Stimulated activated CD4-positive, alpha-beta T cell treated with anti-CD3 and anti-CD28 coated beads, TNF-alpha, amount 100 ng/mL, for 4 hours (primary cell): Measurements from ENCODE around the gene HABP4.

Experiments used
- DNase-seq, 3 experiments: peaks; one replicate each; pipeline ENCODE4 v3.0.0-alpha.2; 2020; ENCODE audit warnings: low read depth in 3 of 3

Gene HABP4, protein sequence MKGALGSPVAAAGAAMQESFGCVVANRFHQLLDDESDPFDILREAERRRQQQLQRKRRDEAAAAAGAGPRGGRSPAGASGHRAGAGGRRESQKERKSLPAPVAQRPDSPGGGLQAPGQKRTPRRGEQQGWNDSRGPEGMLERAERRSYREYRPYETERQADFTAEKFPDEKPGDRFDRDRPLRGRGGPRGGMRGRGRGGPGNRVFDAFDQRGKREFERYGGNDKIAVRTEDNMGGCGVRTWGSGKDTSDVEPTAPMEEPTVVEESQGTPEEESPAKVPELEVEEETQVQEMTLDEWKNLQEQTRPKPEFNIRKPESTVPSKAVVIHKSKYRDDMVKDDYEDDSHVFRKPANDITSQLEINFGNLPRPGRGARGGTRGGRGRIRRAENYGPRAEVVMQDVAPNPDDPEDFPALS

DNA sequence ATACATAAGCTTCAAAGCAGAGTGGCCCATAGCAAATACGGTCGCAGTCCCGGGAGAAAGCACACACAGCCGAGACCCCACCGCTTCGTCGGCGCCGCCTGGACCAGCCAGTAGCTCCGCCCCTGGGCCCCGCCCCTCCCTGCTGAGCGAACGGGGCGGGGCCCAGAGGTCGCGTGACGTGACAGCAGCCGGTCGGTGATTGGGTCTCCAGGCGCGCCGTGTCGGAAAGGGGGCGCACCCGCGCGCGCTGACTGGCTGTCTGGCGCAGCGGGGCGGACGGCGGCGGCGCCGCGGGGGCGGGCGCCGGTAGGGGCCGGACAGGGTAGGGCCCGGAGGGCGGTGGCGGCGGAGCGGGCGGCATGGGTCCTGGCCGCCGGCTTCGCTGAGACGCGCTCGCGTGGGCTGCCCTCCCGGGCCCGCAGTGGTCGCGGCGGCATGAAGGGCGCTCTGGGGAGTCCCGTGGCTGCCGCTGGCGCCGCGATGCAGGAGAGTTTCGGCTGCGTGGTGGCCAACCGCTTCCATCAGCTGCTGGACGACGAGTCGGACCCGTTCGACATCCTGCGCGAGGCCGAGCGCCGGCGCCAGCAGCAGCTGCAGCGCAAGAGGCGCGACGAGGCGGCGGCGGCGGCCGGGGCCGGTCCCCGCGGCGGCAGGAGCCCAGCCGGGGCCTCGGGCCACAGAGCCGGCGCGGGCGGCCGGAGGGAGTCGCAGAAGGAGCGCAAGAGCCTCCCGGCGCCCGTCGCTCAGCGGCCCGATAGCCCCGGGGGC lies at the start of gene HABP4:
Gene HABP4 (plus strand): TSS at position 325 of the 768 bp plus-strand sequence. CDS start 111 bp downstream, at position 436.
- peak; percentile 92 to 96 (median 94) for DNase-seq

DNA sequence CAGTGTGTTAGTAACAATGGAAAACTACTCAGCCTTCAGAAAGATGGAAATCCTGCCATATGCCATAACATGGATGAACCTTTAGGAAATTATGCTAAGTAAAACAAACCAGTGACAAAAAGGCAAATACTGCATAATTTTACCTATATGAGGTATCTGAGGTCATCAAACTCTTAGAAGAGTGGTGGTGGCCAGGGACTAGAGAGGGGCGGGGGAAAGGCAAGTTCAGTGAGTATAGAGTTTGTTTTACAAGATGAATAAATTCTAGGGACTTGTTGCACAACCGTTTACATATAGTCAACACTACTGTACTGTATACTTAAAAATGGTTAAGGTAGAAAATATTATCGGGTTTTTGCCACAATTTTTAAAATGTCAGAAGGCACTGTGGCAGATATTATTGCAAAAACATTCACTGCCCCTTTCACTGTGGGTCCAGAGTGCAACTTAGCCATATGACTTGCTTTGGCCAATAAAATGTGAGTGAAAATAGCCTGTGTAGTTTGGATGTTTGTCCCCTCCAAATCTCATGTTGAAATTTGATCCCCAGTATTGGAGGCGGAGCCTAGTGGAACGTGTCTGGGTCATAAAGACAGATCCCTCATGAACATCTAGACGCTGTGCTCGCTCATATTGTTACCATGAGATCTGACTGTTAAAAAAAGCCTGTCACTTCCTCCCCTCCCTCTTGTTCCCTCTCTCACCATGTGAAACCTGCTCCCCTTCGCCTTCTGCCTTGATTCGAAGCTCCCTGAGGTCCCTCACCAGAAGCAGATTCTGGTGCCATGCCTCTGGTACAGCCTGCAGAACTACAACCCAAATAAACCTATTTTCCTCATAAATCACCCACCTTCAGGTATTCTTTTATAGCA lies 41.3 kb upstream of the HABP4 start:
- no peak for DNase-seq

DNA sequence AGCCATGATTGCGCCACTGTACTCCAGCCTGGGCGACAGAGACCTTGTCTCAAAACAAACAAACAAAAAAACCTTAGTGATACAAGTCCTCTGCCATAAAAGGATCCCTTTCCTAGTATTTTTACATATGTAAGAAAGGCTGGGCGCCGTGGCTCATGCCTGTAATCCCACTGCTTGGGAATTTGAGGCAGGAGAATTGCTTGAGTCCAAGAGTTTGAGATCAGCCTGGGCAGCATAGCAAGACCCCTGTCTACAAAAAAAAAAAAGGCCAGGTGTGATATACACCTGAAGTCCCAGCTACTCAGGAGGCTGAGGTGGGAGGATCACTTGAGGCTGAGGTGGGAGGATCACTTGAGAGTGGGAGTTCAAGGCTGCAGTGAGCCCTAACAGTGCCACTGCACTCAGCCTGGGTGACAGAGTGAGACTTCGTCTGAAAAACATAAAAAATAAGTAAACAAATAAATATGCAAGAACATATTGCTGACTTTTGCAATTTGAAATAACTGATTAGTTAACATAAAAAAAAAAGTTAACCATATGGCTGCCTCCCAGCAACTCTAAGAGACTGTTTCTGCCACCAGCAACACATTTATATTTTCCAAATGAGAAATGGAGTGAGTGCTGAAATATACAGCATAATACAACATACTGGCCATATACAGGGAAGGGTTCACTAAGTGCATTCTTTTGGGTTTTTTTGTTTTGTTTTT lies 38.7 kb upstream of the HABP4 start:
- DNase-seq: no peak

DNA sequence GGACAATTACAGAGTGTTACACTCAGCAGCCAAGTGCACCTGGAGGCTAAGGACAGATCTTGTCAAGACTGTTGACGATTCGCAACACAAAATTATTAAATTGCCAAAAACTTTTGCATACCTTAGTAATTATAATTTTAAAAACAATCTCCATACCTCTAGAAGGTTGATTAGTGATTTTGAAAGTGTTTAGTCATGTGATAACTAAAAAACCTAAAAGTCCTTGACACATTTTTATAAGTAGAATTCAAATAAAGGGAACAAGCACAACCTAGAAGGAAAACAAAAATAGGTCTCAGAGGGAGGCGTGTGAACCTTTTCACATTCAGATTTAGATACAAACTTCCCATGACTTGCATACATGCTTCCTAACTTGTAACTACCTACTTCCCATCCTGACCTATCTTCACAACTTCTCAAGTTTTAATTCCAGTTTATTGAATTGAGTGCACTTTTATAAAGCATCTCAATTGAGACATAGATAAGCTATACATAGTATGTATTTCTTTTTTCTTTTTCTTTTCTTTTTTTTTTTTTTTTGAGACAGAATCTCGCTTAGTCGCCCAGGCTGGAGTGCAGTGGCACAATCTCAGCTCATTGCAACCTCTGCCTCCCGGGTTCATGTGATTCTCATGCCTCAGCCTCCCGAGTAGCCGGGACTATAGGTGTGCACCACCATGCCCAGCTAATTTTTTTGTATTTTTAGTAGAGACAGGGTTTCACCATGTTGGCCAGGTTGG lies 37.6 kb upstream of the HABP4 start:
- no peak for DNase-seq

DNA sequence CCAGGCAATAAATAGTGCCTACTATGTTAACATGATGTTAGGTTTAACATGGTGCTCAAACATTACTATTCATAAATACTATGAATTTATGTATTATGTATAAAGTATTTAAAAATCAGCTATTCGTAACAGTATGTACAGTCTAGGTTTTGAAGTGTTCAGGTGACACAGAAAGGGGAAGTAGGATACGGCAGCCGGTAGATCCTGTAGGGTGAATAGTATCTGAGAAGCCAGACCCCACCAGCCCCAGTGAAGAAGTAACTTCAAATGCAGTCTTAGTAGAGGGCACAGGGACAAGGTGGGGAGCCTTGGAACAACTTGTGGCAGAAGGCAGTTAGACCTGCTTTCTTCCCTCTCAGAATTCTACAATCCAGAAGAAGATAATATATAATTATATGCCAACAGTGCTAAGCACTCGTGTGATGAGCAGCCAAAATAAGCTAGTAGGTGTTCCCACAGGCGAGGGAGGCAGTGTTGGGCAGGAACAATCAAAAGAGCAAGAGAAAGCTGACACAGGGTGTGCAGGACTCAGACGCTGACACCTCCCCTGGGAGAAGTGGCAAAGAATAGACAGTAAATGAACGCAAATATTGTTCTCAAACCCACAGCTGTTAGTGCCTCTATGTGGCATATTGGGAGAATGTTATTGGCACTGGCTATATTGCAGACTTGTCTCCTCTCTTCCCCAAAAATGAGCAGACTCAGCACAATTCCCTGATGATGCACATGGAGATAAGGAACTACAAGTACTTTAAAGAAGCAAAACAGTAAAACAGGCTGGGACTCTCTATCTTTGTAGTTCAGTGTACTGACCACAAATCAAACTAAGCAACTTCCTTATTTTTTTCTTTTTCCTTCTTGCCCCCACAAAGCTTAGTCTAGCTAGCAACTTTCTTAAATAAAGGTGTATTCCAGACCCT lies 36.4 kb upstream of the HABP4 start:
- no peak for DNase-seq

DNA sequence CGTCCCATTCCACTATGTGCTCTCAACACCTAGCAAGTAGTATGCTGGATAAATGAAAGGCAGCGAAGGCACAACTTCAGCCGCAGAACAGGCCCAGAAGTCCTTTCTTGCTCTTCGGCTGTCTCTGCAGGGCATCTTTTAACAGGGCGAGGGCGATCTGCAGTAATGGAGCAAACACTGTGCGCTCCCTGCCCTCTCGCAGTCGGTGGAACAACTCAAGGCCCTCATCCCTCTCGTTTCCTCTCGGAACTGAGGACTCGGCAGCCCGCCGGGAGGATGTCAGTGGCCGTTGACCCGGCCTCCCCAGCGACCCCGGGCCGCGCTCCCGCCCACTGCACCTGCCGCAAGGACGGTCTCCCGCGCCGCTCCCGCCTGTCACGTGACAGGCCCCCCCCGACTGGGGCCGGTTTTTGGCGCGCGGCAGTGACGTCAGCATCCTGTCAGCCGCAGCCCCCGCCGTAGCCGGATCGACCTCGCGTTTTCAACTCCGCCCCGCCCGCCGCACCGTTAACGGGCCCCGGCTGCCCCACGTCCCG lies 32.9 kb upstream of the HABP4 start:
- peak; percentile 84 to 90 (median 90) for DNase-seq

DNA sequence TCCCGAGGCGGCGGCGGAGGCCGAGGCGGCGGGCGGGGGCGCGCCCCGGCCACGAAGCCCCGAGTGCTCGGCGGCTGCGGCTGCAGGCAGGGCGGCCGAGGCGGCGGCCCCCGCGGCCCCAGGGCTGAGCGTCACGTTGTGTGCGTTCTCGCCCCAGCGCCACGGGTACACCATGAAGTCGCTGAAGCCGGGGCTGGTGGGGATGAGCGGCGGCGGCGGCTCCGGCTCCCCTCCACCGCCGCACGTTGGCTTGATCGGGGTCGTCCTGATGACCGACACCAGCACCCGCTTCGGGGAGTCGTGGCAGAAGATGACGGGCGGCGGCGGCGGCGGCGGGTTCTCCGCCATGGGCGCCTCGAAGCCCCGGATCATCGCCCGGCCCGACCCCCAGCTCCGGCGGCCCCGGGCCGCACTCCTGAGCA lies 32.3 kb upstream of the HABP4 start:
- DNase-seq: peak in 1 of 3 experiments; percentile 17

DNA sequence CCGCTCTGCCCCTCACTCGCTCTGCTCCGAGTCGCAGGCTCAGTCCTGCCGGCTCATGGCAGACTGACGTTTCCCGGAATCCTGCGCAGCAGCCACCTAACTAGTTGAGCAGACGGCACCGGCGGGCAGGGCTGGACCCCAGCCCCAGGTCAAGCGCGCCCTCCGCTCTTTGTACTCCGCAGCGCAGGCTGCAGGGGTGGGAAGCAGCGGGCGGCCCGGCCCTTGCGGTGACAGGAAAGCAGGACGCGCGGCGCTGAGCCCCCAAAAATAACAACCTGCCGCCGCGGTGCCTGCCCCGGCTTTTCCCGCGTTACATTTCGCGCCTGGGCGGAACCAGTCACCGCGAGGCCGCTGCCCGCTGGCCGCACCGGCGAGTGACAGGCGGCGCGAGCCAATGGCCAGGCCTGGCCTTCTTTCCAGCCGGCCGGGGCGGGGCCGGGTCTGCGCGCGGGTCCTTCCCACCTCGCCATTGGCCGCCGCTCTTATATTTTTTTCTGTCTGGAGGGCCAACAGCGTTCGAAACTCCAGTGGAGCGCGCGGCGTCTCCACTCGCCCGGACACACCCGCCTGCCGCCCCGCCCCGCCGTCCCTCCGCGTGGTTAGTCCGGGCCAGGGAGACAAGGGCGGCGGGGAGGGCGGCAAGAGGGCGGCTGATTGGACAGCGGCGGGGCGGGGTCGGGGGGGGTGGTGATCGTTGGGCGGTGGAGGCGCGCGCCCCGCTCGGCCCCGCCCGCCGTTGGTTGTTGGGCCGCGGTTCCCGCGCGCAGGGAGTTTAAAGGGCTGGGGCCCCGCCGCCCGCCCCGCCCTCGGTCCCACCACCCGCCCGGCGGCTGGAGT lies 31.7 kb upstream of the HABP4 start, which contains the start of gene ZNF367:
Gene ZNF367 (minus strand): TSS at position 288 of the 837 bp plus-strand sequence. CDS start 338 bp downstream, outside the sequence.
- DNase-seq: peak; percentile 79 to 87 (median 85)

DNA sequence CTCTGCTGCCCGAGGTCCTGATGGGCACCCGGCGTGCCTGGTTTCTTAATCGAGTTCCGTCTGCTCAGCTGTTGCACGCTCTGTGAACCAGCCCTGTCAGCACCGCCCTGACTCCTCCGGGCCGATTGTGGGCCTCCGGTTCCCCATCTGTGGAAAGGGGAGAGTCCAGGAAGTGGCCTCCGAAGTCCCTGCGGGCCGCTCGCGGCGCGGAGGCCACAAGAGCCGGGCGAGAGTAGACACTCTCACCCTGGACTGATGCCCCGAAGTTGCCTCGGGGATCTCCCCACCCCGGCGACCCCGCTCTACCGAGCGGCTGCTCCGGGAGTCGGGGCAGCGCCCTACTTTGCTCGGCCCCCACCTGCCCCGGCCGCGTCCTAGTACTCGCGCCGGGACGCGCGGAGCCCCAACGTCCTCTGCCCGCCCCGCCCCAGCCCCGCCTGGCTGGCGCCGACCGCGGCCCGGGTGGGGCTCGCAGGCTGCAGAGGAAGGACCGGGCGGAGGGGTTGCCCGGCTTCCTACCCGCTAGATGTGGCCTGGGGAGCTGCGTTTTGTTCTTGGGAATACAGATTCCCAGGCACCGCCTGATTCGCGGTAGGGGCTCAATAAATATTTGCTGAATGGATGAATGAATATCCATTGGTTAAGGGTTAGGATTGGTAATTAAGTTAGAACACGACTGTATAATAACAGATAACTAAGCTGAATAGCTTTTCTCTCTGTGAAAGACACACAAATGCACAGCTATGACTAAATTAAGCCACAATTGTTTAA lies 30.9 kb upstream of the HABP4 start:
- peak in 2 of 3 experiments; percentile 17 to 18 for DNase-seq

DNA sequence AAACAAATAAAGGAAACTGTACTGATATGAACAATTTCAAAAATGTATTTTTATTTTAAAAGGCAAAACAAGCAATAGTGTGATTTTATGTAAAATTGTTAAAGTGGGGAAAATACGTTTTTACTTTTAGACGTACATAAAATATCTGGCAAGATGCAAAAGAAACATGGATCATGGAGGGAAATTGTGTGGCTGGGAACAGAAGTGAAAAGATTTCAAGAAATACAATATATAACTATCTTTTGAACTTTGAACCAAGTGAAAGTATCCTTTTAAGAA lies 30.3 kb upstream of the HABP4 start:
- DNase-seq: no peak

DNA sequence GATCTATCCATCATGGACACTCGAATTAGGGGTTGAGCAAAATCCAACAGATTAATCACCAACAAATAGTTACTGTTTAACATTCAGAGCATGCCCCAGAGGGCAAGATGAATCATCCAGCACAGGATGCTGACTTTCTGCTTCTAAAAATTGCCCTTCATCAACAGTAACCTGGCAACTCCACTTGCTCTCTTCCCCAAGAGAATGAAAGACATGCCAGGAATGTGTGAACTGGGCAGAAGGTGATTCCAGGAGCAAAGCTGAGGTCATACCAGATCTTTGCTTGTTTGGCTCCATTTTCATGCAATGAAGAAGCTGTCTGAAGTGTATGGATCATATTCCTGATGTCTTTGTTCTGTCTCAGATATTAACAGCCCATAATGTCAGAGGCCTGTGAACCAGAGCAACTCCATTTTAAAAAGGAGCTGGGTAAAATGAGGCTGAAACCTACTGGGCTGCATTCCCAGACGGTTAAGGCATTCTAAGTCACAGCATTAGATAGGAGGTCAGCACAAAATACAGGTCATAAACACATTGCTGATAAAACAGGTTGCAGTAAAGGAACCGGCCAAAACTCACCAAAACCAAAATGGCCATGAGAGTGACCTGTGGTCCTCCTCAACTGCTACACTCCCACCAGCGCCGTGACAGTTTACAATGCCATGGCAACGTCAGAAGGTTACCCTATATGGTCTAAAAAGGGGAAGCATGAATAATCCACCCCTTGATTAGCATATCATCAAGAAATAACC lies 29.3 kb upstream of the HABP4 start:
- DNase-seq: peak in 1 of 3 experiments; percentile 5

DNA sequence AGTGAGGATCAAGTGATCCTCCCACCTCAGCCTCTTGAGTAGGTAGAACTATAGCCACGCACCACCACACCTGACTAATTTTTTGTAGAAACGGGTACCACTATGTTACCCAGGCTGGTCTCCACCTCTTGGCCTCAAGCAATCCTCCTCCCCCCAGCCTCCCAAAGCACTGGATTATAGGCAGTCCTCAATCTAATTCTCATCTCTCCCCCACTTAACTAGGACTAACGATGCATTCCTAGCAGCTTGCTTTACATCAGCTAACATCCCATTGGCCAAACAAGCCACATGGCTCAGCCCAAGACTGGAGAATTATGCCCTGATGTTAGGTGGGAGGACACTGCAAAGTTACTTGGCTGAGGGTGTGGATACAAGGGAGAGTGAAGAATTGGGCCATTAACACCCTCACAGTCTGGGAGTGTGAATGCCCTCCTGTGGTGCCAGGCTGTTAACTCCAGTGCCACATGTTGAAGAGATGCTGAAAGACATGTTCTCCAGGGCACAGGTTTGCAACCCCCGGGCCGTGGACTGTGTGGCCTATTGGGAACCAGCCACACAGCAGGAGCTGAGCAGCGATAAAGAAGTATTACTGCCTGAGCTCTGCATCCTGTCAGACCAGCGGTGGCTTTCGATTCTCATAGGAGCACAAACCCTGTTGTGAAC lies 26.5 kb upstream of the HABP4 start:
- DNase-seq: no peak

DNA sequence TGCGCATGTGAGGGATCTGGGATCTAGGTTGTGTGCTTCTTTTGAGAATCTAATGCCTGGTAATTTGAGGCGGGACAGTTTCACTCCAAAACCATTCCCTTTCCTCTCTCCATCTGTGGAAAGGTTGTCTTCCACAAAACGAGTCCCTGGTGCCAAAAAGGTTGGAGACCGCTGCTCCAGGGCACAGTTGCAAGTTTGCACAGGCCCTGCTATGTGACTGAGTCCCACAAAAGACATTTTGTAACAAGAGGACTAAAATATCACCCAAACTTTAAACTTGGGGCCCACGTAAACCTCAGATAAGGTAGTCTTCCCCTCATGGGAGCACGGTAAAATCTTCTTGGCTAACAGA lies 26.0 kb upstream of the HABP4 start:
- no peak for DNase-seq

DNA sequence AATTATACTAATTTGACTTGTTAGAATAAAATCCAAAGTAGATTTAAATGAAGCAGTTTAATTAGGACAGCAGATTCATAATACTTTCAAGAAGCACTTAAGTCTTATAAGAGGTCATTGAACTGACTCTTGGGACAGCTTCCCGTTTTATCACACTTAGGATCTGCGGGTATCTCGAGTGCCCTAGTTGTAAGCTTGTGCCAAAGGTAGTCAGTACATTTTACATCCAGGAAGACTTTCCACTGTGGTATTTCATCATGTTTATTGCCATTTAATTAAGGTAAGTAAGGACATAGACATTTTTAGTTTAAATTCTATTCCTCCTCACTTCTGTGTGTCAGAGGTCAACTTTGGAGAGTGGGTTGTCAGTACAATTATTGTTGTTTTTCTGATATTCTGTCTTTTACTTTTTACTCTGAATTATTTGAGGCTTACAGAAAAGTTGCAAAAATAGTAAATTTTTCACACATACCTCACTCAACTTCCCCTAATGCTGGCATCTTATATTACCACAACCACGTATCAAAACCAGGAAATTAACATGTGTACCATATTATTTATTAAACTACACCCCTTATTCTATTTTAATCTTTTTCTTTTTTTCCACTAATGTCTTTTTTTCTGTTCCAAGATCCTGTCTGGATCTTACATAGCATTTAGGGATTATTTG lies 24.3 kb upstream of the HABP4 start:
- no peak for DNase-seq

DNA sequence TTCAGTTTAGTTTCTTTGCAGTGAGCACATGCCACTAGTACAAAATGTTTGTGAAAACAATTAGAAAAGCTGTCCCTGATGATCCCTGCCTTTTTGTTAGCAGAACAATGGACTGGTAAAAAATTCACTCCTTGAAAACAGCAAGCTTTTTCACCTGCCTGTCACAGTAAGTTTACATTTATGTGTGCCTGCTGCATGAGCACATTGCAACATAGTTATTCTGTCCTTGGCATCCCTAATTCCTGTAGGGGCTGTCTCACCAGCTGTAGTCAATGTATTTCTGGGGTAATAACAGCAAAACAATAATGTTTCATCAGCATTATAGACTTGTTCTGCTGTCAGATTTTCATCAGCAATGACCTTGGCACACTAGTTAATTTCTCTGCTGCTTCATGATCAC lies 20.2 kb upstream of the HABP4 start:
- no peak for DNase-seq

DNA sequence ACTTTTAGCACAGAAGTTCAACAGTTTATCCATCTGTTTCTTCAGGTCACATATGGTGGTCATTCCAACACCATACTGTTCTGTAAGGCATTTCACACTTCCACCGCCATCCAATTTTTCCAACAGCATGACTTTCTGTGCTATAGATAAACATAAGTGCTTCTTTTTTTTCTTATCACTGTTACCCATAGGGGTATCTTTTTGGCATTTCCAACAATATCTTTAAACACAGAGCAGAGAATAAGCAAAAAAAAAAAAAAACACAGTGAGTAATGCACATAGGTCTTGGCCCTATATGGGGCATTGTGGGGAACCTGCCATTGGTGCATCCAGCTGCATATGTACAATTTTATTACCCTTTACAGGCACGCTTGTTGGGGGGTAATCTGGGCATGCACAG lies 19.6 kb upstream of the HABP4 start:
- no peak for DNase-seq
